SK-N-SH (cell line): ENCODE measurements around the gene TBC1D5. TPM values are rescaled to one million over a fixed set of nuclear protein-coding genes. Genes with fewer than 3 reads are reported as not detected.

Source experiments
- CTCF ChIA-PET: fragments of 300-600, 350-600 bp; formaldehyde crosslinking; extraction: SDS; loops from one replicate; lab custom pipeline; 2021; lab: Yijun Ruan, JAX
- POLR2A ChIA-PET: fragments of 350-600 bp; sonication (Branson Sonifier 250); formaldehyde crosslinking; extraction: SDS; loops from one replicate; lab custom pipeline; 2020; ENCODE audit warnings: antibody characterized with exemption, inconsistent platforms; lab: Yijun Ruan, JAX
- DNase-seq: peaks from one replicate; pipeline ENCODE4 v3.0.0; 2012
- H2AFZ ChIP-seq: fragments of 200-600 bp; sonication (generic); 2 replicates; pipeline ENCODE4 v1.8.1; 2016; ENCODE audit warnings: antibody characterized with exemption, mild to moderate bottlenecking, low read depth
- H3F3A ChIP-seq: fragments of 200-600 bp; sonication (generic); replicated peaks from 2 replicates; pipeline ENCODE3; 2016; ENCODE audit warnings: antibody characterized with exemption, mild to moderate bottlenecking; ENCODE audit not compliant: insufficient read depth
- H3K27ac ChIP-seq, 2 experiments: fragments of 200-500 bp in 1 of 2; fragments of 200-600 bp in 1 of 2; sonication (Bioruptor generic) in 1 of 2; sonication (generic), shearing (Covaris generic) in 1 of 2; 2 replicates each; pipeline versions ENCODE4 v1.5.1 to v1.6.1; 2014 to 2016; ENCODE audit warnings: low read depth in 2 of 2, inconsistent platforms in 1 of 2, low read length in 1 of 2, mild to moderate bottlenecking in 1 of 2, mixed read lengths in 1 of 2
- H3K27me3 ChIP-seq: fragments of 200-600 bp; sonication (generic), shearing (Covaris generic); 2 replicates; pipeline ENCODE4 v1.6.1; 2016; ENCODE audit warnings: mixed run types; ENCODE audit not compliant: insufficient read depth
- H3K36me3 ChIP-seq, 2 experiments: fragments of 200-500 bp in 1 of 2; fragments of 200-600 bp in 1 of 2; sonication (Bioruptor generic) in 1 of 2; sonication (generic) in 1 of 2; replicated peaks in 1 of 2; 2 replicates each; pipeline versions ENCODE3 to v1.5.1; 2014 to 2016; ENCODE audit warnings: low read length in 1 of 2, mild to moderate bottlenecking in 1 of 2; ENCODE audit not compliant: insufficient read depth in 2 of 2, control insufficient read depth in 1 of 2
- H3K4me1 ChIP-seq, 2 experiments: fragments of 200-500 bp in 1 of 2; fragments of 200-600 bp in 1 of 2; sonication (Bioruptor generic) in 1 of 2; sonication (generic), shearing (Covaris generic) in 1 of 2; 2 replicates each; pipeline versions ENCODE4 v1.5.1 to v1.6.1; 2014 to 2016; ENCODE audit warnings: low read depth in 1 of 2, low read length in 1 of 2, mixed run types in 1 of 2; ENCODE audit not compliant: insufficient read depth in 2 of 2, control insufficient read depth in 1 of 2
- H3K4me2 ChIP-seq: fragments of 200-600 bp; sonication (generic), shearing (Covaris generic); 2 replicates; pipeline ENCODE4 v1.6.1; 2017; ENCODE audit warnings: mixed run types
- H3K4me3 ChIP-seq, 2 experiments: fragments of 200-500 bp in 1 of 2; fragments of 200-600 bp in 1 of 2; sonication (Bioruptor generic) in 1 of 2; sonication (generic), shearing (Covaris generic) in 1 of 2; 2 replicates each; pipeline versions ENCODE4 v1.5.1 to v1.8.1; 2014 to 2016; ENCODE audit warnings: low read depth in 2 of 2, inconsistent platforms in 1 of 2, low read length in 1 of 2, mild to moderate bottlenecking in 1 of 2, mixed read lengths in 1 of 2, moderate library complexity in 1 of 2
- H3K79me2 ChIP-seq: fragments of 200-600 bp; sonication (generic); 2 replicates; pipeline ENCODE4 v1.8.1; 2017; ENCODE audit warnings: mild to moderate bottlenecking; ENCODE audit not compliant: insufficient read depth
- H3K9ac ChIP-seq: fragments of 200-600 bp; sonication (generic); 2 replicates; pipeline ENCODE4 v1.6.1; 2017; ENCODE audit warnings: mixed run types
- H3K9me2 ChIP-seq: fragments of 200-600 bp; sonication (generic); 2 replicates; pipeline ENCODE4 v1.6.1; 2017; ENCODE audit warnings: mixed run types
- H3K9me3 ChIP-seq: fragments of 200-600 bp; sonication (generic); 2 replicates; pipeline ENCODE4 v1.6.1; 2017; ENCODE audit warnings: mixed run types, mild to moderate bottlenecking, moderate library complexity
- H4K20me1 ChIP-seq: fragments of 200-600 bp; sonication (generic); 2 replicates; pipeline ENCODE4 v1.6.1; 2017; ENCODE audit warnings: mild to moderate bottlenecking, mixed run types; ENCODE audit not compliant: insufficient read depth
- CHD2 ChIP-seq: fragments of 150-350 bp; IDR thresholded peaks from 2 replicates; pipeline ENCODE4 v1.6.1; 2018; ENCODE audit warnings: low read length; ENCODE audit not compliant: partially characterized antibody
- ELF1 ChIP-seq: IDR thresholded peaks from 2 replicates; pipeline ENCODE4 v1.4.0; 2012
- FOSL2 ChIP-seq: IDR thresholded peaks from 2 replicates; pipeline ENCODE4 v1.4.0; 2012; ENCODE audit warnings: low read depth, mild to moderate bottlenecking, moderate library complexity, borderline replicate concordance
- FOXJ3 ChIP-seq: sonication (generic); formaldehyde crosslinking; IDR thresholded peaks from 2 replicates; pipeline ENCODE4 v1.5.1; 2020; ENCODE audit warnings: mild to moderate bottlenecking, missing genetic modification reagents
- GABPA ChIP-seq: IDR thresholded peaks from 2 replicates; pipeline ENCODE4 v1.4.0; 2012; ENCODE audit warnings: low read depth, mild to moderate bottlenecking
- GATA2 ChIP-seq: sonication (generic); formaldehyde crosslinking; IDR thresholded peaks from 2 replicates; pipeline ENCODE4 v1.5.0; 2020; ENCODE audit warnings: mild to moderate bottlenecking, missing genetic modification reagents
- JUND ChIP-seq: IDR thresholded peaks from 2 replicates; pipeline ENCODE4 v1.4.0; 2012
- MAX ChIP-seq: IDR thresholded peaks from 2 replicates; pipeline ENCODE4 v1.4.0; 2012; ENCODE audit warnings: low read depth
- MEF2A ChIP-seq: IDR thresholded peaks from 2 replicates; pipeline ENCODE4 v1.4.0; 2012; ENCODE audit warnings: low read depth, borderline replicate concordance
- MXI1 ChIP-seq: IDR thresholded peaks from 2 replicates; pipeline ENCODE4 v1.6.1; 2012; ENCODE audit warnings: mild to moderate bottlenecking, low read depth, low read length, improper control_type of control experiment
- NRF1 ChIP-seq: IDR thresholded peaks from 2 replicates; pipeline ENCODE4 v1.6.1; 2012; ENCODE audit warnings: low read depth, mild to moderate bottlenecking, low read length
- RAD21 ChIP-seq: IDR thresholded peaks from 2 replicates; pipeline ENCODE4 v1.6.1; 2012; ENCODE audit warnings: mild to moderate bottlenecking, low read length
- RCOR1 ChIP-seq: fragments of 150-350 bp; IDR thresholded peaks from 2 replicates; pipeline ENCODE4 v1.6.1; 2017; ENCODE audit warnings: antibody characterized with exemption, low read length
- SMC3 ChIP-seq: IDR thresholded peaks from 2 replicates; pipeline ENCODE4 v1.6.1; 2012; ENCODE audit warnings: low read depth, low read length, improper control_type of control experiment
- TCF12 ChIP-seq: IDR thresholded peaks from 2 replicates; pipeline ENCODE4 v1.4.0; 2012
- USF2 ChIP-seq: fragments of 150-350 bp; IDR thresholded peaks from 2 replicates; pipeline ENCODE4 v1.6.1; 2017; ENCODE audit warnings: antibody characterized with exemption, low read length, low read depth, borderline replicate concordance
- YY1 ChIP-seq: IDR thresholded peaks from 2 replicates; pipeline ENCODE4 v1.4.0; 2012; ENCODE audit warnings: low read depth, mild to moderate bottlenecking
- WGBS: methylation state at CpG from one replicate; pipeline ENCODE4 v1.1.6; 2017; ENCODE audit warnings: low lambda C conversion rate; 5-methylcytosine and 5-hydroxymethylcytosine counted together
- polyA plus RNA-seq, 3 experiments: library from polyadenylated mRNA; depleted of rRNA; stranded (reverse); fragments of >200 nt; gene quantifications; 2 replicates each; pipeline ENCODE4 v1.2.3, GENCODE V29; 2012
- TF ChIP-seq, protein P1 (sequence below): fragments of 150-350 bp; IDR thresholded peaks from 2 replicates; pipeline ENCODE4 v1.6.1; 2016; ENCODE audit warnings: mild to moderate bottlenecking, low read depth, low read length
- TF ChIP-seq, protein P2 (sequence below): IDR thresholded peaks from 2 replicates; pipeline ENCODE4 v1.4.0; 2012; ENCODE audit warnings: low read depth, borderline replicate concordance

The TBC1D5 gene
- polyA plus RNA-seq, 1 of the 3 experiments (the other 2 are of a cell fraction) = 19.5 TPM

DNA sequence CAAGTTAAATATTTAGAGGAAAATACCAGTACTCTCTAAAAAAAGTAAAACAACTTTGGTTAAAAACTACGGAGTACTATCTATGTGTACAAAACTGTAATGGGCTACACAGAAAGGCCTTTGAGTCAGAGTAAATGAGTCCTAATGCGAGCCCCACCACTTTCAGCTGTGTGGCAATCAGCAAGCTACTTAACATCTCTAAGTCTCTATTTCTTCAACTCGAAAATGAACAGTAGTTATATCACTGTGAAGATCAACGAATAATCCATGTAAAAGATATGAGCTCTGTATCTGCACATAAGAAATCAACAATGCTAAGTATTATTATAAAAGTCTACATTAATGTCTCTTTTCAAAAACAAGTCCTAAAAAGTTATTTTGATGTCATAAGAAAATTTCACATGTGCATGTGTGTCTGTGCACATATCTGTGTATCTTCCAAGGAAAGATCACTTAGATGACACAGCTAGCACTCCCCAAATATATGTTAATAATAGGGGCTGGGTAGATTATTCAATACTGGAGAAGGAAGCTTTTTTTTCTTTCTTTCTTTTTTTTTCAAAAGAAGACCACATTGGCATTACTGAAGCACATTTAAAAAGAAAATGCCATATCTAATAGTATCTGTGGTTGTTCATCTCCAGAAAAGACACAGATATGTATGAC lies 58.8 kb downstream of the TBC1D5 start:
- Histone ChIP-seq H3F3A (peaks cover 3% of the 10 kb centered on the region), H3K4me1 (peaks cover 2 to 5% of the 10 kb centered on the region in 2 experiments; a peak in 3 of 4 replicates), H3K9ac (no peak overlapping the region), H3K79me2 (peaks cover 4% of the 10 kb centered on the region; the same call in 1 of the 2 replicates), H3K4me2 (no peak overlapping the region), H3K4me3 (no peak overlapping the region), H4K20me1 (0 out of 2 replicates have a peak, but pooled peaks cover 3% of the 10 kb centered on the region), H3K27me3 (no peaks in the 10 kb centered on the region), H3K9me3 (no peaks in the 10 kb centered on the region), H2AFZ (no peak overlapping the region), H3K9me2 (no peaks in the 10 kb centered on the region), H3K27ac (no peak overlapping the region), H3K36me3 (no peaks in the 10 kb centered on the region)
- WGBS = 84% methylated on average over 4 of the region's 4 CpGs
- no peak for TF ChIP-seq GABPA
- no peak for TF ChIP-seq MXI1
- no peak for TF ChIP-seq FOXJ3 (CRISPR knock-in tag)
- no peak for TF ChIP-seq JUND
- TF ChIP-seq, protein P1, sequence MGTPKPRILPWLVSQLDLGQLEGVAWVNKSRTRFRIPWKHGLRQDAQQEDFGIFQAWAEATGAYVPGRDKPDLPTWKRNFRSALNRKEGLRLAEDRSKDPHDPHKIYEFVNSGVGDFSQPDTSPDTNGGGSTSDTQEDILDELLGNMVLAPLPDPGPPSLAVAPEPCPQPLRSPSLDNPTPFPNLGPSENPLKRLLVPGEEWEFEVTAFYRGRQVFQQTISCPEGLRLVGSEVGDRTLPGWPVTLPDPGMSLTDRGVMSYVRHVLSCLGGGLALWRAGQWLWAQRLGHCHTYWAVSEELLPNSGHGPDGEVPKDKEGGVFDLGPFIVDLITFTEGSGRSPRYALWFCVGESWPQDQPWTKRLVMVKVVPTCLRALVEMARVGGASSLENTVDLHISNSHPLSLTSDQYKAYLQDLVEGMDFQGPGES = no peak
- TF ChIP-seq USF2 = no peak
- POLR2A ChIA-PET = no interaction called here
- CTCF ChIA-PET = interaction anchor here (0.9 kb wide), 1 partner anchor 761 kb away, joined by 3 read pairs; no protein-coding TSS in a partner anchor
- no peak for DNase-seq

DNA sequence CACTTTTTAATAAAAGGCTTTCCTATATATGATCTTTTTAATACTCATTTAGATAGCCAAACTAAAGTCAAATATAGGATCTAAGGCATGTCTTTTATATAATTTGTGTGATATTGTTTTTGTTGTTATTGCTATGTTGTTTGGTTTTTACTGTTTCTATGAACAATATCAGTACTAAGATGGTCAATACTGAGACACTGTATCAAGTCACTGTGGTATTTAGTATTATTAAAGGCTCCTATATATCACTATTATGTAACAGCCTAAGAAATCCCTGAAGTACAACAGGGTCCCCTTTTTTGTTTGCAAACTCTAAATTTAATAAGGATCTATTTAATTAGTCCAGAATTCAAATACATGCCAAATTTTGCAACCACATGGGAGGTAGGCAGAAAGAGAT lies 61.9 kb downstream of the TBC1D5 start:
- Histone ChIP-seq H4K20me1 (no peaks in the 10 kb centered on the region), H3K4me2 (no peak overlapping the region), H3K9me3 (no peaks in the 10 kb centered on the region), H3K9ac (no peak overlapping the region), H3K79me2 (peaks cover 15% of the 10 kb centered on the region; the same call in 1 of the 2 replicates), H3K36me3 (no peaks in the 10 kb centered on the region), H3K27ac (no peak overlapping the region), H3K9me2 (no peaks in the 10 kb centered on the region), H3K27me3 (no peaks in the 10 kb centered on the region), H3K4me3 (no peak overlapping the region), H3K4me1 (peaks cover 0 to 2% of the 10 kb centered on the region in 2 experiments; a peak in 3 of 4 replicates), H2AFZ (no peak overlapping the region), H3F3A (peaks cover 4% of the 10 kb centered on the region)
- TF ChIP-seq MEF2A (no peak), MXI1 (no peak), RCOR1 (no peak), FOSL2 (no peak), USF2 (no peak), SMC3 (no peak), RAD21 (no peak), GABPA (no peak), TCF12 (no peak), FOXJ3 (CRISPR knock-in tag) (no peak), NRF1 (no peak), MAX (no peak), GATA2 (CRISPR knock-in tag) (no peak), ELF1 (no peak), CHD2 (no peak), YY1 (no peak)
- TF ChIP-seq, protein P1 = no peak
- TF ChIP-seq, protein P2, sequence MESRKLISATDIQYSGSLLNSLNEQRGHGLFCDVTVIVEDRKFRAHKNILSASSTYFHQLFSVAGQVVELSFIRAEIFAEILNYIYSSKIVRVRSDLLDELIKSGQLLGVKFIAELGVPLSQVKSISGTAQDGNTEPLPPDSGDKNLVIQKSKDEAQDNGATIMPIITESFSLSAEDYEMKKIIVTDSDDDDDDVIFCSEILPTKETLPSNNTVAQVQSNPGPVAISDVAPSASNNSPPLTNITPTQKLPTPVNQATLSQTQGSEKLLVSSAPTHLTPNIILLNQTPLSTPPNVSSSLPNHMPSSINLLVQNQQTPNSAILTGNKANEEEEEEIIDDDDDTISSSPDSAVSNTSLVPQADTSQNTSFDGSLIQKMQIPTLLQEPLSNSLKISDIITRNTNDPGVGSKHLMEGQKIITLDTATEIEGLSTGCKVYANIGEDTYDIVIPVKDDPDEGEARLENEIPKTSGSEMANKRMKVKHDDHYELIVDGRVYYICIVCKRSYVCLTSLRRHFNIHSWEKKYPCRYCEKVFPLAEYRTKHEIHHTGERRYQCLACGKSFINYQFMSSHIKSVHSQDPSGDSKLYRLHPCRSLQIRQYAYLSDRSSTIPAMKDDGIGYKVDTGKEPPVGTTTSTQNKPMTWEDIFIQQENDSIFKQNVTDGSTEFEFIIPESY = no peak
- CTCF ChIA-PET = no interaction called here
- POLR2A ChIA-PET = no interaction called here
- no peak for DNase-seq
